ENCODE results near the gene BMP5.

DNA sequence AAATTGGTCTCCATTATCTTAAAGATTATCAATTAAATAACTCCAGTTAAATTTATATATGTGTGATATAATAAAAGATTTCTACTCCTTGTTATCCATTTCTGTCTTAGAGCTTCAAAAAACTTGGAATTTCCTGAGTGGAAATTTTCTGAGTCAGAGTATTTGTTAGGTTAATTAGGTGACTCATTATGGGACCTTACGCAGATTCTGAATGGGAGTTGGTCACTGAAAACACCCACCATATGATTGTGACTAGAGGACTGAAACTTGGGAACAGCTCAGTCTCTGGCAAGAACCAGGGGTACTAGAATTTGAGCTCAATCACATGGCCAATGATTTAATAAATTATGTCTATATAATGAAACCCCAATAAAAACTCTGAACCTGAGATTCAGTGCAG, 171.0 kb downstream of the BMP5 start:
- TF ChIP-seq, protein P1, sequence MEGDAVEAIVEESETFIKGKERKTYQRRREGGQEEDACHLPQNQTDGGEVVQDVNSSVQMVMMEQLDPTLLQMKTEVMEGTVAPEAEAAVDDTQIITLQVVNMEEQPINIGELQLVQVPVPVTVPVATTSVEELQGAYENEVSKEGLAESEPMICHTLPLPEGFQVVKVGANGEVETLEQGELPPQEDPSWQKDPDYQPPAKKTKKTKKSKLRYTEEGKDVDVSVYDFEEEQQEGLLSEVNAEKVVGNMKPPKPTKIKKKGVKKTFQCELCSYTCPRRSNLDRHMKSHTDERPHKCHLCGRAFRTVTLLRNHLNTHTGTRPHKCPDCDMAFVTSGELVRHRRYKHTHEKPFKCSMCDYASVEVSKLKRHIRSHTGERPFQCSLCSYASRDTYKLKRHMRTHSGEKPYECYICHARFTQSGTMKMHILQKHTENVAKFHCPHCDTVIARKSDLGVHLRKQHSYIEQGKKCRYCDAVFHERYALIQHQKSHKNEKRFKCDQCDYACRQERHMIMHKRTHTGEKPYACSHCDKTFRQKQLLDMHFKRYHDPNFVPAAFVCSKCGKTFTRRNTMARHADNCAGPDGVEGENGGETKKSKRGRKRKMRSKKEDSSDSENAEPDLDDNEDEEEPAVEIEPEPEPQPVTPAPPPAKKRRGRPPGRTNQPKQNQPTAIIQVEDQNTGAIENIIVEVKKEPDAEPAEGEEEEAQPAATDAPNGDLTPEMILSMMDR (IDR thresholded peaks at IDR 0.05), result no peak
- no peak for TF ChIP-seq POLR2A (IDR thresholded peaks at IDR 0.05)
